ENCODE data around the gene CCM2.
"Not testable (repeated sequence)": the region's sequence is repeated elsewhere in the genome, so short reads cannot be mapped to it uniquely, and the experiment has no call there.

Gene CCM2

DNA sequence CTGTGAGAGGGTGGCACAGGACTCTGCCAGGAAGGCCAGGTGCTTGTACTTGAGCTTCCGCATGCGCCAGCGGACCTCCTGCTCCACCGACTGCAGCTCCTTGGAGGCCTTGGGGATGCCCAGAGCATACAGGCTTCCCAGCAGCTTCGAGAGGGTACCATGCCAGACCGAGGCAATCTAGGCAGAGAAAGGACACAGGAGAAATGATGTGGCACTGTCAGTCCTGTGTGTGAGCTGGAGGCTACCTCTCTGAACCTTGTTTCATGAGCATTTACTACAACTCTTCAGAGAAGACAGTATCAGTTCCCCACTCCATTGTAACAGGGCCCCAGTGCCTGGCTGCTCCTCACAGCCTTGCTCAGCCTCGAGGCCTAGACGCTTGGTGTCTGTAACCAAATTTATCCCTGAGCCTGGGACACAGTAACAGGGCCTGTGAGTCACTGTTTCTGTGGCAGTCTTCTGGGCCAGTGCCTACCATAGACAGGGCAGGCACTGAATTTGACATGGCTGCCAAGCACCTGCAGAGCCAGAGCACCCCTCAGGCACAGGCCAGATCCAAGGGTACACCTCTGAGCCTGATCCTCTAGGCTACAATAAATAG is 105.7 kb downstream of the CCM2 start:
- DNase-seq = no peak

DNA sequence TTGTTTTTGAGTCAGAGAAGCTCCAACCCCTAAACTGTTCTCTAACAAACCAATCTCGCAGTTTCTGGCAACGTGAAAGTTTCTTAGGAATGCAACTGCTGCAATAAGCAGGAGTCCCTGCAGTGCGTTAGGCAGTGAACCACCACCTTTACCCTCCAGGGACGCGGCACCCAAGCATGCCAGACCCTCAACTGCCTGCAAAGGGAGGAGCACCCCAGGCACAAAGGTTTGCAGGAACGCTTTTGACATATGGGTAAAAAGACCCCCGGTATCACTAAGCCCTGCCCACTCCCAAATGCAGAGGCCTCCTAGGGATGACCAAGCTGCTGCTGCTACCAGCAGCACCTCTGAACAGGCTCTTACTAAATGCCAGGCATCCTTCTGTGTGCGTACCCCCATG is 106.8 kb downstream of the CCM2 start:
- DNase-seq = no peak

DNA sequence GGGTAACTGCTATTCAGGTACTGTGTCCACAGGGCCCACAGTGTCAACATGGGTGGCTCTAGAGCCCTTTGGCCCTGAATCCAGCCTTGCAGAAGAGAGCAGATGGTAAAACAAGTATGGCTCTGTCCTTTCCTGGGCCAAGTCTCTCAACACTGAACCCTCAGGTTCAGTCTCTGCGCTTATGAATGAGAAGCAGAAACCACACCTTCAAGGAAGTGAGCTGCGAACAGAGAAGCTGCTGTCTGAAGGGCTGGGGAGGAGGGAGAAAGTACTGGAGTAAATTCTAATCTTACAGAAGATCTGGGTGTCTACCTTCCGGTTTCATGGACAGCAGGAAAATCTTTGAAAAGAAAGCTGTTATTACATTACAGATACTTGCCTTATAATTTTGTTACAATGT is 107.4 kb downstream of the CCM2 start:
- DNase-seq = no peak

DNA sequence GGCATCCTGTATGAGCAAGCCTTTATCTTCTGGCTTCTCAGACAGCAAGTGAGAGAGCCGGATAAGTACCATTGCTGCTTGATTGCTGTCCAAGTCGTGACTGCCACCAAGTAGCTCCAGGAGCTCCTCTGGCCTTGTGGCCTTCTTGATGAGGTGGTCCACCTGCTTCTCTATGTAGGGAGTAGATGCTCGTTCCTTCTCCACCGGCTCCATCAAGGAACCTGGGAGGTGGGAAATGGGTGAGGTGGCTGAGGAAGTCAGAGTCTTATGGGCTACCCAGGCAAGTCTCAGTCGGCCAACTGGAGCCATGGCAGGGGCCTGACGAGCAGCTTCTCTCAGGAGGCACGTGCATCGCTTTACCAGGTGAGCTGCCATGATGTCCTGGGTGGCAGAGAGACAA is 108.9 kb downstream of the CCM2 start:
- no peak for DNase-seq

DNA sequence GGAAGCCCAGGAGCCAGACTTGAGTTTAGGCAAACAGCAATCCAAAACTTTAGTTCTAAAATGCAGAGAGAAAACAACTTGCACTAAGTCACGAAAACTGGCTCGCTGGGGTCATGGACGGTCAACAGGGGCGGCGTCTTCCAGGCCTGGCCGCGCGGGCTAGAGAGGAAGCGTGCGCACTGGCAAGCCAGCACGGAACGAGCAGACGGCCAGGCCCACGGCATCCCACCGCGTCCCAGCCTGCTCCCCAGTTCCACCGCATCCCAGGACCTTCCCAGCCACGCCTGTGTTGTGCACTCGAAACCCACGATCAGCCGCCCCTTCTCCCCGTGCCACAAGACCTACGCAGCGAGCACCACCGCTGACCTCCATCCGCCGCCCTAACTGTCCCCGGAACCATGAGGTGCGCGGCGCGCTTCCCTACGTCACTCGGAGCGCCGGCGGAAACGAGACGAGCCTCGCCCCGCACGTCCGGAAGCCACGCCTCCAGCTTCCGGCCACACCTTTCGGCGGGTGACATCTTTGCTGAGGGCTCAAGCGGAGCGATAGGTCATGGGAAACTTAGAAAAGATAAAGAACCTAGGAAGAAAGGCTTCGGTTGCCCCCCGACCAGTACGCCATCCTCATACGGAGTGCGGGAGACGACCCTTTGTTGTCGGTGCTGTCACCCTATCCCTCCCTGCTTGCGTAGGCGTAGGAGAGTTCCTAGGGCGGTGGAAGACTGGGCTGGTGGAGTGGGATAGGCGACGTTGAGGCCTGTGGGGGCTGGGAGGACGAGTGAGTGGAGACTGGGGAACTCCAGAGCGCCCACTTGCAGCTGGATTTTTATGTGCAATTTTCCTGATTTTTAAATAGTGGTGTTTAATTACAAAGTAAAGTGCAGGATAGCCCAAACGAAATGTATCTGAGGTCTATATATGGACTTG is 111.6 kb downstream of the CCM2 start, which contains the start of gene TBRG4:
TSS of gene TBRG4 (minus strand) at position 400 of the 926 bp plus-strand sequence. CDS start 2,460 bp downstream, outside the sequence.
- peak; percentile 96 for DNase-seq

DNA sequence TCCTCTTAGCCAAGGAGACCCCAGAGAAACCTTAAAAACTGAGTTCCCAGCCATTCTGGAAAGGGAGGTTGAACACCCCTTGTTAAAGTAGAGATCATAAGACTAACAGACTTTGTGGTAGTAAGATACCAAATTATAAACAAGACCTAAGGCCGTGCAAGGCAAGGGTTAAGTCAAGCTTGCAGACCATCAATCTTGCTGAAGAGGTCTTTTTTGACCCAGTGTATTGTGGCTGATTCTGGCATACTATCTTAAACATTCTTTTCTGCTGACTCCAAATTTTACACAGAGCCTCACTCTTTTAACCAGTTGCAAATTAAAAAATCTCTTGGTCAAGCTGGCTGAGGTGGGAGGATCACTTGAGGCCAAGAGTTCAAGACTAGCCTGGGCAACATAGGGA is 112.6 kb downstream of the CCM2 start:
- no peak for DNase-seq

DNA sequence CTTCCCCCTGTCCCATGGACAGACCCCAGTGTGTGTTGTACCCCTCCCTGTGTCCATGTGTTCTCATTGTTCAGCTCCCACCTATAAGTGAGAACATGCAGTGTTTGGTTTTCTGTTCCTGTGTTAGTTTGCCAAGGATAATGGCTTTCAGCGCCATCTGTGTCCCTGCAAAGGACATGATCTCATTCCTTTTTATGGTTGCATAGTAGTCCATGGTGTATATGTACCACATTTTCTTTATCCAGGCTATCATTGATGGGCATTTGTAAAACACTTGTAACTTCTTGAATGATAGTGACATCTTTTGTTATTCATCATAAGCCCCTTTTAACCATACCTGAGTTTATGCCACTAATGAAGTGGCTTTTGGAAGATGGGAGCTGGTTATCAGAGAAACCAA is 114.3 kb downstream of the CCM2 start:
- not testable (repeated sequence) for DNase-seq

DNA sequence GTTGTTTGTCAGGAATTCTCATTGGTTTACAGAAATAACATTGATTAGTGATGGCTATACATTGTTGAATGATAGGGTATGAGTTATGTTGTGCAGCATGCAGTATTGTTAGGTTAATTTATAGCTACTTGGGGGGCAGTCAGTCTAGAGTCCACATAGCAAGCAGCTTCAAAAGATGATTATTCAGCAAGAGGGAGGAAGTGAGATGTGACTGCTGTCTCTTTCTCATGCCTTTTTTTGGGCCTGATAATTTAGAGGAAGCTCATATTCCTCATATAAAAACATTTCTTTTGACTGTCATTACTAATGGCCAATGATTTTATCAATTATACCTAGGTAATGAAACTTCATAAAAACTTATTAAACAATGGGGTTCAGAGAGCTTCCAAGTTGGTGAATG is 114.9 kb downstream of the CCM2 start:
- DNase-seq = no peak

DNA sequence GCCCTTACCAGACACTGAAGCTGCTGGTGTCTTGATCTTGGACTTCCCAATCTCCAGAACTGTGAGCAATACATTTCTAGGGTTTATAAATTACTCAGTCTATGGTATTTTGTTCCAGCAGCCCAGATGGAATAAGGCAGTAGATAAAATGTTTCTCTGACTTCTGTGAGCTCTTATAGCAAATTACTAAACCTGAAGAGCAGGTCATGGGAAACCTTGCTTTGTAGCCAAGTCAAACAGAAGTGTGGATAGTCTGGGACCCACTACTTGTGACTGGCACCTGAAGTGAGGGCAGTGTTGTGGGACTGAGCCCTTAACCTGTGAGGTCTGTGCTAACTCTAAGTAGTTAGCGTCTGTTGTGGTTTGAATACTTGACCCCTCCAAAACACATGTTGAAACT is 116.0 kb downstream of the CCM2 start:
- DNase-seq = no peak

DNA sequence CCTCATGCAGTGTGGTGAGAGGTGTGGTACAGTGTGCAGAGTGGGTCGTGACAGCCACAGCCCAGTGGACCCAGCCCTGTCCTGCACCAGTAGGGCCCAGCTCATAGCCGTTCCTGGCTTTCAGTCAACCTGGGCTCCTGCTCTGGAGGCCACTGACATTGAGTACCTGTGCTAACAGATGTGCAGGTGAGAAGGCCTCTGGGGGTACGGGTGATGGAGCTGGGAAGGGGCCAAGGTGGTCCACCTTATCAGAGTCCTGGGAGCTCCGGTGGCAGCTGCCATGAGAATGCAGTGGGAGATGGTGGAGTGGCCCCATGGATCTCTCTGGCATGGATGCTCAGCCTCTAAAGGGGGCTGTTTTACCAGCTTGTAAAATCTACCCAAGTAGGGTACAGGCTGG is 117.6 kb downstream of the CCM2 start:
- no peak for DNase-seq

DNA sequence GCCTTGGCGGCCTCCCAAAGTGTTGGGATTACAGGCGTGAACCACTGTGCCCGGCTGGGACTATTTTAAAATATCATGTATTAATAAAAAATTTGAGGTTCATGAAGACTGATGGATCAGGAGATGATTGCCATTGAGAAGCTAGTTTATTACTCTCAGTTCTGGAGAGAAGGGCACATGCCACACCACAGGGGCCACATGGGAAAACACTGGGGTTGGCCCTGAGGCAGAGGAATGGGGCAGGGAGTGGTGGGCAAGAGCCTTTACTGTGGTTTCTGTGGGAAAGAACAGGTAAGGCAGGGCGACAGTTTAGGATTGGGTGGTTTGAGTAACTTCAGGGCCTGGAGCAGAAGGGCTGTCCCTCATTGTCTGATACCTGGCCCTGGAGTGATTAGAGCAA is 118.3 kb downstream of the CCM2 start:
- DNase-seq = no peak

DNA sequence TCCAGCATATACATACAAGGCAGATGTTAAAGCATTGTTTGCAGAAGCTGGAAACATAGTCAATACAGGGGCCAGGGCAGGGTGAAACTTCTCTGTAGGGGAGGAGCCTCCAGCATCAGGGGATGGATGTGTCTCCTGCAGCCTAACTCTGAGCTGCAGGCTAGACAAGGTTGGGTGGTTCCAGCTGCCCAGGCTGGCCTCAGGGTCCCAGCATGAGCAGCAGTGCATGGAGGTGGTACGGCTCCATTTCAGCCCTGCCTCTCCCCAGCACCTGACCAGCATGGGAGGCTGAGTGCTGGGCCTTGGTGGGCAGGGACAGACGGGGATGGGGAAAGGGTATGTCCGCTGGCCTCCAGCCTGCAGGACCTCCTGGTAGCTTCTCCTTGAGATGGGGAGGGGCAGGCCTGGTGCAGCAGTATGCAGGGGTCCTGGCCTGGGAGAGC is 118.9 kb downstream of the CCM2 start:
- no peak for DNase-seq

DNA sequence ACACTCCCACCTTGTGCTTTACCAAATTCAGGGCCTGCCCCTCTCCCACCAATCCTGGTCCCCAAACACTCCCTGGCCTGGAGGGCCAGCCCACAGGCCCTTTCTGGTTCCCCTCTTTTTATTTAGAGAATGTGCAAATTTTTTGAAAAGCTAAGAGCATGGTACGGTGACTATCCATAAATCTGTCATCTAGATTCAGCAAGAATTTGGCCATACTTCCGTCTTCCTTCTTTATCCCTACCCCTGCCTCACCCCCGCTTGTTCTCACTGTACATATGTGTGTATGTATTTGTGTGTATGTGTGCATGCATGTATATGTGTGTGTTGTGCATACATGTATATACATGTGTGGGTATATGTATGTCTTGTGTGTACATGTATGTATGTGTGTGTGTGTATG is 119.5 kb downstream of the CCM2 start:
- no peak for DNase-seq

DNA sequence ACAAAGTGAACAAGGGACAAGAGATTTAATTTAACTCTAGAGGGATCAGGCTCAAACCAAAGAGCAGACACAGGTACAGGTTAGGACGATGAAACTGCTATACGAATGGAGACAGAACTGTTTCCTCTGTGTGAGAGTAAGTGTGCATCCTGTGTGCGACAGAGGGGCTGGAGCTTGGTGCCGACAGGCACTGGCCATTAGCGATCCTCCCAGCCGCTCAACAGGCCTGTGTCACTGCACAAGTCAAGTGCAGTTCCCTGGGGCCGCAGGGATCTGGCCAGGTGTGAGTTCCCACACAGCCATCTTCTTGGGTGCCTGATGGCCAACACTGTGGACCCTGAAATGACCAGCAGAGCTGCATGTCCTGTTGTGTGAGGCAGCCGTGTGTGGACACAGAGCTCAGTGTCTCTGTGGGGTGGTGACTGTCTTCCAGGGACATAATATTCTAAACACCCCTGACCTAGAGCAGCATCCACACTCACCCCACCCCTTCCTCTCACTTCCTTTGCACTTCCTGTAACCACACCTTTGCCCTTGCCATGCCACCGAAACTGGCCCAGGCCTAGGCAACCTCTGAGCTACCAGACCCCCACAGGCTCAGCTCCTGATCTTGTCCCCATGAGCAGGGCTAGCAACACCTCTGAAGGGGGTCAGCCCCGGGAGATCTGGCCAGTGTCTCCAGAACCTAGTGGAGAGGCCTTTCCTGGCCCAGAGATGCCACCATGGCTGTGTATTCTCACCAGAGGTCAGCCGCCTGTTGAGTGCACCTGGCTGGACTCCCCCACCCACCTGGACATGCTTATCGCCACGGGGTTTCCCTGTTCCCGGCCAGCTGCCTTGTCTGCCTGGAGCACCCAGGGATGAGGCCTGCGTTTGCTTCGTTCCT is 123.2 kb downstream of the CCM2 start:
- no peak for DNase-seq

DNA sequence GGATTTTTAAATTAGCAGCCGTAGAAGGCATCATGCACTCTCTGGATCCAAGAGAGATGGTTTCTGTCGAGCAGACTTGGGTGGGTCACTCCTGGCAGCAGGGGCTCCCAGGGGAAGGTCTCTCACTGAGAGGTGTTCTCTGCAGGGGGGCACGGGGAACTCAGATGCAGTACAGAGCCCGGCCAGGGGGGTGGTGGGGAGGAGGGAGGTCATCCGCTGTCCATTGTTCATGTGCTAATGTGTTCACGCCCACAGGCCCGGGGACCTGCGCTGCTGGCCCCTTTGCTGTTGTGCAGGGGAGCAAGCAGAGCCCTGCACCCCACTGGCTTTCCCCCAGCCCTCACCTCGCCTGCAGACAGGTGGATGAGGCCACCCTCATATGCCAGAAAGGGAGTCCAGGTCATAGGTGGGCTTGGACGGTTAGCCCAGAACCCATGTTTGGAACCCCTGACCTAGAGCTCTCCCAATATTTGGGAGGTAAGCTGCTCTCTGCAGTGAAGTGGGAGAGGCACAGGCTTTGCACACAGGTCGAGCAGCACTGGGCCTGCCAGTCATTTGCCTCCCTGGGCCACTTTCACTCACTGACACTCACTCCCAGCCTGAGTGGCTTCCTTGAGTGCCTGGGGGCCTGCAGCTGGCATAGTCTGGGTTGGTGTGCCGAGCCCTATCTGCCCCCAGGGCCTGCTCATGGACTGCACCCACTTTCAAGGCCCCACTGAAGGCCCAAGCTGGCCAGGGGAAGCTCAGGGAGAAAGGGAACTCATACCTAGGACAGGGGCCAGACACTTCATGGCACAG is 124.1 kb downstream of the CCM2 start:
- DNase-seq = no peak

DNA sequence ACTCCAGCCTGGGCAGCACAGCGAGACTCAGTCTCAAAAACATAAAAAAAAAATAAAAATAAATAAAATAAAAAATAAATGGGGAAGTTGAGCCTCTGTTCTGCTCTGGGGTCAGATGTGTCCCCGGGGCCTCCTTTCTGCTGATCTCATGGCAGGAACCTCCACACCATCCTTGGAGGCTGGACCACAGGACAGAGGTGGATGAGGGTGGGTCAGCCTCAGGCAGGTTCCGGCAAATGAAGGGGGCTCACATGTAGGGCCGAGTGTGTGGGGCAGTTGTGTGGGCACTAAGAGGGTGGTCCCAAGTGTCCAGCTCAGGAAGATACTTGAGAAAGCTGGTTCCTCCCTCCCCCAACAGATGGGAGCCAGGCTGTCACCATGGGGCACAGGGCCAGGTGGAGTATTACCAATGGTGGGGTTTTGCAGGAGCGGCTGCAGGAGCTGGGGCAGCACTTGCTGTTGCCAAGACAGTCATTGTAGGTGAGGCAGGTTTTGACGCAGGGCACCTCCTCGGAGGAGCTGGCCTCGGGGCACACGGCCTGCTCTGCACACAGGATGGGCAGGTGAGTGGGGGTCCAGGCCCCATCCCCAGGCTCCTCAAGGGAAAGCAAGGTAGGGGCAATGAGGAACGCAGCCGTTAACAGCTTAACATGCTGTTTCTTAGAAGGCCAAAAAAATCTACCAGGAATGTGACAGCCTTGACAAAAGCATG is 125.3 kb downstream of the CCM2 start:
- DNase-seq = no peak
